ENCODE measurements around the gene TMEM176A.

Gene TMEM176A

GRCh38 chr7:150820148-150820547, 19.6 kb downstream of the TMEM176A start:
- no peak for FAIRE-seq

GRCh38 chr7:150820578-150821198, 20.1 kb downstream of the TMEM176A start:
- no peak for FAIRE-seq

GRCh38 chr7:150823043-150823442, 22.5 kb downstream of the TMEM176A start:
- no peak for FAIRE-seq

GRCh38 chr7:150823484-150824126, 23.0 kb downstream of the TMEM176A start:
- no peak for FAIRE-seq

- FAIRE-seq, result no peak
Observed at GRCh38 chr7:150824379-150825177, 24.0 kb downstream of the TMEM176A start.

GRCh38 chr7:150826061-150826849, 25.7 kb downstream of the TMEM176A start:
- FAIRE-seq, result no peak

GRCh38 chr7:150828384-150828783, 27.8 kb downstream of the TMEM176A start:
- FAIRE-seq, result no peak

GRCh38 chr7:150829426-150829825, 28.9 kb downstream of the TMEM176A start:
- no peak for FAIRE-seq

GRCh38 chr7:150830937-150831336, 30.4 kb downstream of the TMEM176A start:
- no peak for FAIRE-seq

GRCh38 chr7:150831851-150832250, 31.3 kb downstream of the TMEM176A start:
- FAIRE-seq, result no peak

GRCh38 chr7:150835019-150835418, 34.5 kb downstream of the TMEM176A start:
- FAIRE-seq, result no peak

GRCh38 chr7:150835702-150836280, 35.2 kb downstream of the TMEM176A start:
- FAIRE-seq, result no peak

- no peak for FAIRE-seq
Observed at GRCh38 chr7:150838965-150839650, 38.5 kb downstream of the TMEM176A start.

- FAIRE-seq, result no peak
Observed at GRCh38 chr7:150842018-150842417, 41.4 kb downstream of the TMEM176A start.

- FAIRE-seq, result no peak
Observed at GRCh38 chr7:150842716-150843115, 42.1 kb downstream of the TMEM176A start.

- FAIRE-seq, result no peak
Observed at GRCh38 chr7:150845421-150845861, 44.9 kb downstream of the TMEM176A start.

- FAIRE-seq, result no peak
Observed at GRCh38 chr7:150846291-150847115, 45.9 kb downstream of the TMEM176A start.

- no peak for FAIRE-seq
Observed at GRCh38 chr7:150847536-150847935, 47.0 kb downstream of the TMEM176A start.

- no peak for FAIRE-seq
Observed at GRCh38 chr7:150848111-150848510, 47.5 kb downstream of the TMEM176A start.

GRCh38 chr7:150848561-150849115, 48.1 kb downstream of the TMEM176A start:
- FAIRE-seq, result no peak

Data from endometrium (tissue), 2 donors.